ENCODE measurements around the gene CLEC17A.
"Not testable (repeated sequence)": the region's sequence is repeated elsewhere in the genome, so short reads cannot be mapped to it uniquely, and the experiment has no call there.

Gene CLEC17A

GRCh38 chr19:14584372-14584771 lies 1.5 kb downstream of the CLEC17A start:
- DNase-seq, result not testable (repeated sequence)

DNA sequence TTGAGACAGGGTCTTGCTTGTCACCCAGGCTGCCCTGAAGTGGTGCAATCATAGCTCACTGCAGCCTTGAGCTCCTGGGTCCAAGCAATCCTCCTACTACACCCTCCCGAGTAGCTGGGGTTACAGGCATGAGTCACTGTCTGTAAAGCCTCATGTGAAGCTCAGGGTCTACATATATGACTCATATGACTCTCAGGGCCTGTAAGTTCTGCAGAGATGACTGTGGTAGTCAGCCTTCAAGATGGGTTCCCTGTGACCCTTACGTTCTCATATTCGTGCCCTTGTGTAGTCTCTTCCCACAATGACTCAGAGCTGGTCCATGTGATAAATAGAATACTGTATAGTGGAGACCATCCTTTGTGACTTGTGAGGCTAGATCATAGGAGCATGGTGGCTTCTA lies 2.3 kb downstream of the CLEC17A start:
- DNase-seq, result peak; percentile 57

DNA sequence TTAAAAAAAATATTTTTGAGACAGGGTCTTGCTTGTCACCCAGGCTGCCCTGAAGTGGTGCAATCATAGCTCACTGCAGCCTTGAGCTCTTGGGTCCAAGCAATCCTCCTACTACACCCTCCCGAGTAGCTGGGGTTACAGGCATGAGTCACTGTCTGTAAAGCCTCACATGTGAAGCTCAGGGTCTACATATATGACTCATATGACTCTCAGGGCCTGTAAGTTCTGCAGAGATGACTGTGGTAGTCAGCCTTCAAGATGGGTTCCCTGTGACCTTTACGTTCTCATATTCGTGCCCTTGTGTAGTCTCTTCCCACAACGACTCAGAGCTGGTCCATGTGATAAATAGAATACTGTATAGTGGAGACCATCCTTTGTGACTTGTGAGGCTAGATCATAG lies 6.5 kb downstream of the CLEC17A start:
- peak; percentile 12 for DNase-seq

DNA sequence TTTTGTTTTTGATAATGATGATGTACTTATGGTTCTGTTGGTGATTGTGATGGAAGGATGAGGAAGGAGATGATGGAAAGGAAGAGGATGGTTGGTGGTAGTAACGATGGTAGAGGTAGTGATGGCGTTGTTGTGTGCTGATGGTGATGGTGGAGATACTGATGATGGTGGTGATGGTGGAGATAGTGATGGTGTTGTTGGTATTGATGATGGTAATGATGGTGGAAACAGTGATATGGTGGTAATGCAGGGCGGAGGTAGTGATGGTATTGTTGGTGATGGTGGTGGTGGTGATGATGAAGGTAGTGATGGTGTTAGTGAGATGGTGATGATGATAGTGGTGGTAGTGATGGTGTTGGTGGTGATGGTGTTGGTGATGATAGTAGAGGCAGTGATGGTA lies 12.7 kb downstream of the CLEC17A start:
- DNase-seq, result no peak

GRCh38 chr19:14599548-14600147 lies 16.8 kb downstream of the CLEC17A start:
- no peak for DNase-seq

- no peak for DNase-seq
These were observed 21.1 kb downstream of the CLEC17A start for GRCh38 chr19:14603990-14604387.

GRCh38 chr19:14606627-14607026 lies 23.7 kb downstream of the CLEC17A start:
- DNase-seq, result no peak

DNA sequence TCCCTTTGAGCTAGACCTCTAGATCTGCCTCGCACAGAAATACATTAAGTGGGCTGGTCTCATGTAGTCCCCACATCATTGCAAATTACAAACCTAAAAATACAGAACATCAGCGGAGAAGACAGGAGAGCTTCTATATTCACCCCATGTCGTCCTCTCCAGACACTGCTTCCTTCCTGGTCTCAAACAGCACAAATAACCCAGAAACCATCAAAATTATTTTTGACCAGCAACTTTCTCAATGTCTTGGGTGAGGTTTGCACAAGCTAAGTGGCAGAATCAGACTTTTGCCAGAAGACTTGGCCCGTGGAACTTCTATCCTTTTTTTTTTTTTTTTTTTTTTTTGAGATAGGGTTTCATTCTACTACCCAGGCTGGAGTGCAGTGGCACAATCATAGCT lies 28.2 kb downstream of the CLEC17A start:
- no peak for DNase-seq

DNA sequence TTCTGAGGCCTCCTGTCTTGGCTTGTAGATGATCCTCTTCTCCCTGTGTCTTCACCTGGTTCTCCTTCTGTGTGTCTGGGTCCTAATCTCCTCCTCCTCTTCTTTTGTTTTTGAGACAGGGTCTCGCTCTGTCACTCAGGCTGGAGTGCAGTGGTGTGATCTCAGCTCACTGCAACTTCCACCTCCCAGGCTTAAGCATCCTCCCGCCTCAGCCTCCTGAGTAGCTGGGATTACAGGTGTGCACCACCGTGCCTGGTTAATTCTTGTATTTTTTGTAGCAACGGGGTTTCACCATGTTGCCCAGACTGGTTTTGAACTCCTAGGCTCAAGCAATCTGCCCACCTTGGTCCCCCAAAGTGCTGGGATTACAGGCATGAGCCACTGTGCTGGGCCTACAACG lies 29.4 kb downstream of the CLEC17A start:
- not testable (repeated sequence) for DNase-seq

- DNase-seq, result no peak
These were observed 29.8 kb downstream of the CLEC17A start for GRCh38 chr19:14612657-14613056.

DNA sequence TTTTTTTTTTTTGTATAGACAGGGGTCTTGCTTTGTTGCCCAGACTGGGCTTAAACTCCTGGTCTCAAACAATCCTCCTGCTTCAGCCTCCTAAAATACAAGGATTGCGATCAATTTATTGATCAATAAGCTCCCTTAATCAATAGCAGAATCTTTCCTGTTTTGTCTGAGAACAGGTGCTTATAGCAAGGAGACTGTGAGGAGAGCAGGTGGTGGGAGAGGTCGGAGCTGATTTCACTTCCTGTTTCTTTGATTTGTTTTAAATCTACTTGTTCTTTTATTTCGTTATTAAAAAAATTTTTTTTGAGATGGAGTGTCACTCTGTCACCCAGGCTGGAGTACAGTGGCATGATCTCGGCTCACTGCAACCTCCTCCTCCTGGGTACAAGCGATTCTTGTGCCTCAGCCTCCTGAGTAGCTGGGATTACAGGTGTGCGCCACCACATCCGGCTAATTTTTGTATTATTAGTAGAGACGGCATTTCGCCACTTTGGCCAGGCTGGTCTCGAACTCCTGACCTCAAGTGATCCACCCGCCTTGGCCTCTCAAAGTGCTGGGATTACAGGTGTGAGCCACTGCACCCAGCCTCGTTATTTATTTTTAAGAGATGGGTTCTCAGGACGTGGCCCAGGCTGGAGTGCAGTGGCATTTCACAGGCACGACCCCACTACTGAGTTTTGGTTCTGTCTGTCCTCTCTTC lies 30.7 kb downstream of the CLEC17A start:
- DNase-seq, result not testable (repeated sequence)

- DNase-seq, result no peak
These were observed 31.2 kb downstream of the CLEC17A start for GRCh38 chr19:14614099-14614412.

DNA sequence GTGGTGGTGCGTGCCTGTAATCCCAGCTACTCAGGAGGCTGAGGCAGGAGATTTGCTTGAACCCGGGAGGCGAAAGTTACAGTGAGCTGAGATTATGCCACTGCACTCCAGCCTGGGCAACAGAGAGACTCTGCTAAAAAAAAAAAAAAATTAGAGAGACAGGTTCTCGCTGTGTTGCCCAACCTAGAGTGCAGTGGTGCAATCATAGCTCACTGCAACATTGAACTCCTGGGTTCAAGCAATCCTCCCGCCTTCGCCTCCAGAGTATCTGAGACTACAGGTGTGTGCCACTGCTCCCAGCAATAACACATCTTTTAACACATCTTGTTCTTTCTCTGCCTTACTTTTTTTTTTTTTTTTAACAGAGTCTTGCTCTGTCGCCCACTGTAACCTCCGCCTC lies 32.7 kb downstream of the CLEC17A start:
- no peak for DNase-seq

GRCh38 chr19:14616407-14616806 lies 33.5 kb downstream of the CLEC17A start:
- DNase-seq, result no peak

DNA sequence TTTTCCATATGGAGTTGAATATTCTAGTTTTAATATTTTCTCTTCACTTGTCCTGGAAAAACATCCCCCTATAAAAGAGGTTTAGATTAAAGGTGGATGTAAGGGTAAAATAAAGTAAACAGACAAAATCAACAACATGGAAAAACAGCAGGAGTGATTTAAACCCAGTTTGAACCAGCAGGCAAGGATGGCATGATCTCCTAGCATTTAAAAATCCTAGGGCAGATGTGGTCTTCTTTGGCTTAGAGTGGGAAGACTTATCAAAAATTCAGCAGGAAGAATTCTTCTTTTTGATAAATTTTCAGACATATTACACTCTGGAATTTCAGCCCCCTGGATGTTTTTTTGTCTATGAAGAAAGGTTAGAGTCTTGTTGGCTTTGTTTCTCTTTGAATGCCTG lies 36.5 kb downstream of the CLEC17A start:
- DNase-seq, result no peak

DNA sequence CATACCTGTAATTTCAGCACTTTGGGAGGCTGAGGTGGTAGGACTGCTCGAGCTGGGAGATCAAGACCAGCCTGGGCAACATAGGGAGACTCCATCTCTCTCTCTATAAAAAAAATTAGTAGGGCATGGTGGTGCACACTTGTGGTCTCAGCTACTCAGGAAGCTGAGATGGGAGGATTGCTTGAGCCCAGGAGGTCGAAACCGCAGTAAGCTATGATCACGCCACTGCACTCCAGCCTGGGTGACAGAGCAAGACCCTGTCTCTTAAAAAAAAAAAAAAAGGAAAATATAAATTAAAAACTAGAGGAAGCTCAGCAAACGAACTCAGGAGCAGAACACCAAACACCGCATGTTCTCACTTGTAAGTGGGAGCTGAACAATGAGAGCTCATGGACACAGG lies 41.6 kb downstream of the CLEC17A start:
- not testable (repeated sequence) for DNase-seq

GRCh38 chr19:14629557-14629956 lies 46.7 kb downstream of the CLEC17A start:
- no peak for DNase-seq

- DNase-seq, result no peak
These were observed 49.4 kb downstream of the CLEC17A start for GRCh38 chr19:14632286-14632685.

- no peak for DNase-seq
These were observed 56.8 kb downstream of the CLEC17A start for GRCh38 chr19:14639536-14640277.

GRCh38 chr19:14648506-14648905 lies 65.6 kb downstream of the CLEC17A start:
- DNase-seq, result no peak

GRCh38 chr19:14649020-14649419 lies 66.1 kb downstream of the CLEC17A start:
- no peak for DNase-seq

DNA sequence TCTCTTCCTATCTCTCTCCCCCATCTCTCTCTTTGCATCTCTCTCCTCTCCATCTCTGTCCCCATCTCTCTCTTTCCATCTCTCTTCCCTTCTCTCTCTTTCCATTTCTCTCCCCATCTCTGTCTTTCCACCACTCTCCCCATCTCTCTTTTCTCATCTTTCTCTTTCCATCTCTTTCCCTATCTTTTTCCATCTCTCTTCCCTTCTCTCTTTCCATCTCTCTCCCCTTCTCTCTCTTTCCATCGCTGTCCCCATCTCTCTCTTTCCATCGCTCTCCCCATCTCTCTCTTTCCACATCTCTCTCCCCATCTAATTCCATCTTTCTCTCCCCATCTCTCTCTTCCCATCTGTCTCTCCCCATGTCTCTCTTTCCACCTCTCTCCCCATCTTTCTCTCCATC lies 67.3 kb downstream of the CLEC17A start:
- DNase-seq, result no peak

DNA sequence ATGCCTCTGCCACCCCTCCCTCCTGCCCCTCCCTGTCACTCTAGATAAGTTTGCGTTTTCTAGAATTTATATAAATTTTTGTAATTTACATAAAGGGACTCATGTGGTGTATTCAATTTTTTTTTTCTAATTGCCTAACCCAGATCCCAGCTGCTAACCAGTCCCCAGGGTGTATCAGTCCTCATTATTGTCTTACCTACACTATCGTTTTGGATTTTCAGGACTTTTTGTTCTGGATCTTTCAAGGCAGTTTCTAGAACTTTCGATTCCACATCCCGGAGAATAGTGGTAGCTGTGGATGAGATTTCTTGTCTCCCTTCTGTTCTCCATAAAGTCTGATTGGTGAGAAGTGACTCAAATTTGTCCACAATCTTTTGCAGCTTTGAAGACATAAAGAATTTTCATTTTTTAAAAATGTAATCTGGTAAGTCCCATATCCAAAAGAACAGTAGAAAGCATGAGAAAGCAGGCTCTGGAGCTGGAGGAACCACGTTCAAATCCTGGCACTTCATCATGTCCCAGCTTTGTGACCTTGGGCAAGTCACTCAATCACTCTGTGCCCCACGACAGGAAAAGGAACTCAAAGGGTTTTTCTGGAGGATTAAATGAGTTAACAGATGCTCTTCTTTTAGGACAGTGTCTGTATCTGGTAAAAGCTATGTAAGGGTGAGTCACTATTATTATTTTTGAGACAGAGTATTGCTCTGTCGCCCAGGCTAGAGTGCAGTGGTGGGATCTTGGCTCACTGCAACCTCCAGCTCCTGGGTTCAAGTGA lies 72.1 kb downstream of the CLEC17A start:
- no peak for DNase-seq
